GM12801 (cell line): Measurements from ENCODE around the gene TUFT1.

Experiments used
- TF ChIP-seq, protein P1 (sequence below): IDR thresholded peaks from one replicate; pipeline ENCODE4 v1.5.1; 2011; ENCODE audit warnings: control low read depth; ENCODE audit not compliant: insufficient read length; ENCODE audit errors: extremely low read depth

The TUFT1 gene

DNA sequence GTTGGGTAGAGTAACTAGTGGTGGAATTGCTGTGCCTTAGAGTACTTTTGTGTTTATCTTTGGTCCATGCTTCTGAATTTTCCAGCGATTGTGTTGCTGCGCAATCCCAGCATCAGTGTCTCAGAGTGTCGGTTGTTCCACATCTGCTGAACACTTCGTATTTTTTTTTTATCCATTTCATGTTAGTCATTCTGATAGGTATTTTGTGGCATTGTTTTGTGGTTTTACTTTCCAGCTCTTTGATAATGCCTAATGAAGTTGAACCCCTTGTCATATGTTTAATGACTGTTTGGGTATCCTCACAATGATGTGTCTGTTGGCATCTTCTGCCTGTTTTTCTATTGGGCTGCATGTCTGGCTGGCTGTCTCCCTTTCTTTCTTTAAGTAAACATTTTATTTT lies 13.6 kb downstream of the TUFT1 start:
- TF ChIP-seq, protein P1, sequence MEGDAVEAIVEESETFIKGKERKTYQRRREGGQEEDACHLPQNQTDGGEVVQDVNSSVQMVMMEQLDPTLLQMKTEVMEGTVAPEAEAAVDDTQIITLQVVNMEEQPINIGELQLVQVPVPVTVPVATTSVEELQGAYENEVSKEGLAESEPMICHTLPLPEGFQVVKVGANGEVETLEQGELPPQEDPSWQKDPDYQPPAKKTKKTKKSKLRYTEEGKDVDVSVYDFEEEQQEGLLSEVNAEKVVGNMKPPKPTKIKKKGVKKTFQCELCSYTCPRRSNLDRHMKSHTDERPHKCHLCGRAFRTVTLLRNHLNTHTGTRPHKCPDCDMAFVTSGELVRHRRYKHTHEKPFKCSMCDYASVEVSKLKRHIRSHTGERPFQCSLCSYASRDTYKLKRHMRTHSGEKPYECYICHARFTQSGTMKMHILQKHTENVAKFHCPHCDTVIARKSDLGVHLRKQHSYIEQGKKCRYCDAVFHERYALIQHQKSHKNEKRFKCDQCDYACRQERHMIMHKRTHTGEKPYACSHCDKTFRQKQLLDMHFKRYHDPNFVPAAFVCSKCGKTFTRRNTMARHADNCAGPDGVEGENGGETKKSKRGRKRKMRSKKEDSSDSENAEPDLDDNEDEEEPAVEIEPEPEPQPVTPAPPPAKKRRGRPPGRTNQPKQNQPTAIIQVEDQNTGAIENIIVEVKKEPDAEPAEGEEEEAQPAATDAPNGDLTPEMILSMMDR: no peak

DNA sequence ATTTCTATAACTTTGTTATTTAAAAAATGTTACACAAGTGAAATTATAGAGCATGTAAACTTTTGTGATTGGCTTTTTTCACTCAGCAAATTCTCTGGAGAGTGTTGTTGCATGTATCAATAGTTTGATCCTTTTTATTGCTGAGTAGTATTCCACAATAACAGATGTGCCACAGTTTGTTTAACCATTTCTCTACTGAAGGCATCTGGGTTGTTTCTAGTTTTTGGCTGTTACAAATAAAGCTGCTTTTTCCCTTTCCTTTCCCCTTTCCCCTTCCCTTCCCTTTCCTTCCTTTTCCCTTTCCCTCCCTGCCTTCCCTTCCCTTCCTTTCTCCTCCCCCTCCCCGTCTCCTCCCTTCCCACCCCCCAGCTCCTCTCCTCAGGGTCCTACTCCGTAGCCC lies 15.9 kb downstream of the TUFT1 start:
- TF ChIP-seq, protein P1: no peak

DNA sequence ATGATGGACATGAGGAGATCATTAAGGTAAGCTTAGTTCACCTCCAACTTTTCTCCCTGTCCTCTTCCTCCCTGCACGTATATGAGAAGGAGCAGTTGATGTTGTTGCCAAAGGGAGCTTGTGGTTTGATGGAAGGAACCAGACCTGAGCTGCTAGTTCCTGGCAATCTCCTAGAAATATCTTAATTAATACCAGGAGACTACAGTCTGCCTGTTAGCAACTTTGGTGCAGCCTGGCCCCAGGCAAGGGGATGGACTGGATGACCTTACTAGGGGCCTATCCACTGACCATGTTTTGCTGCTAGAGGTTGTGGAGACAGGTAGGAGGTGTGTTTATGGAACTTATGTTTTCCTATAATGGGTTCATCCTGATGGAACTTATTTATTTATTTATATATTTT lies 22.6 kb downstream of the TUFT1 start:
- TF ChIP-seq, protein P1: no peak

DNA sequence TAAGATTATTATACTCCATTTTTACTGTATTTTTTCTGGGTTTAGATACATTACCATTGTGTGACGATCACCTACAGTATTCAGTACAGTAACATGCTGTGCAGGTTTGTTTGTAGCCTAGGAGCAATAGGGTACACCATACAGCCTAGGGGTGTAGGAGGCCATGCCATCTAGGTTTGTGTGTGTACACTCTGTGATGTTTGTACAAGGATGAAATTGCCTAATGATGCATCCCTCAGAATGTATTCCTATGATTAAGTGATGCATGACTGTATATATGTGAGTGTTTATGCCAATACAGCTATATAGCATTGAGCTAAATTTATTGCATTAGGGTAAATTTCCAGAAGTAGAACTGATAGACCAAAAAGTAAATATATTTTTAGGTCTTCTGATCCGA lies 23.3 kb downstream of the TUFT1 start:
- TF ChIP-seq, protein P1: no peak

DNA sequence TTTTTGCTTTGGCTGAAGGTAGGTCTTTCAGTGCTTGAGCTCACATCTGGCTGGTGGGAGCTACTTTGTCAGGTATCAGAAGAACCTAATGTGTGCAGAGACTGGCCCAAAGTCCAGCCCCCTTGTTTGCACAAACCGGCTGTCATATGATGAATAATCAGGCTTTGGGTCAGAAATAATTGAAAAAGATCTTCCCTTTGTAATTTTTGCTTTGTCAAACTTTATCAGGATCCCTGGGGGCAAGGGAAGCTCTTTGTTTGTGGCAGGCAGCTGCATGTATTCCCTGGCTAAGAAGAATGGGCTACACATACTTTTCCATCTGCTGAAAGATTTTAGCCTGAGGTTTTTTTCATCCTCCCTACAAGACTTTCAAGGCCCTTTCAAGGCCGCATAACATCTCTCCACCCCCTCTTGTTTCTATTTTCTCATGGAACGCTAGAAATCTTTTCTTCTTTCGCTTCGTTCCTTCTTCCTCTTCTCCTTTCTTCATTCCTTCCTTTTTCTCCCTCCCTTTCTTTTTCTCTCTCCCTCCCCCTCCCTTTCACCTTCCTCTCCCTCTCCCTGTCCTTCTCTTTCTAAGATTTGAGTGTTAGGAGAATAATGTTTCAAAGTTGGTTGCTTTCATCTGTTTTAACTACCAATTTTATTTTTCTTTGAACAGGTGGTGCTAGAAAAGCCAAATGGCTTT lies 25.5 kb downstream of the TUFT1 start:
- TF ChIP-seq, protein P1: no peak

DNA sequence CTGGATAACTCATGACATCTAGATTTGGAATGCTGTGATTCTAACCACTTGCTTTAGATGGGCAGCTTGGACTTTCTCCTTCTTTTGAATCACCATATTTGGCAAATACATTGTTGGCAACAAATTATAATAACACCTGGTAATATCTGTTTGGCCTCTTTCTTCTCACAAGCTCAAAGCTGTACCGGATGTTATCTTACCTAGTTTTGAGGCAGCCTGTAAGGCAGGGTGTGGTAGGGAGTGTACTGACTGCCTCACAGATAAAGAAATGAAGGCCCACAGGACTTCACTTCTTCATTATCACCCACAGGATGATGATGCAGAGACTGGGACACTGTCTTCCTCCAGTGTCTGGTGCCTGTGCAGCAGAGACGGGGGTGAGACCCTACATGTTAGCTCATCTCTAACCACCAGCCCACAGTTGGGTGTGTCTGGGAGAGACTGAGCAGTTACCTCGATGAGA lies 28.5 kb downstream of the TUFT1 start:
- TF ChIP-seq, protein P1: no peak

DNA sequence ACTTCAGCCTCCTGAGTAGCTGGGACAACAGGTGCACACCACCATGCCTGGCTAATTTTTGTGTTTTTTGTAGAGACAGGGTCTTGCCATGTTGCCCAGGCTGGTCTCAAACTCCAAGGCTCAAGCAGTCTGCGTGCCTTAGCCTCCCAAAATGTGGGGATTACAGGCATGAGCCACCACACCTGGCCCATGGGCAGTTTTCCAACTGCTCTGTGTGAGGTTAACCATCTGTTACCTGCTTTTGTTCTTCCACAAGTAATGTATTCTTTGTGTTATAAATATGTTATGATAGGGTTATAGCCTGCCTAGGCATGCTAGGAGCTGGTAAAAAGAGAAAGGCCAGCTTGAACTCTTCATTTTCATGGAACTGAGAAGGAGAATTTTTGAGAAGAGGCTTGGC lies 30.7 kb downstream of the TUFT1 start:
- TF ChIP-seq, protein P1: no peak
